Suprapubic skin (tissue), 4 donors: Measurements from ENCODE around the gene CTSZ. TPM values are rescaled to one million over a fixed set of nuclear protein-coding genes. Genes with fewer than 3 reads are reported as not detected.

Experiments used
- DNase-seq, 2 donors: peaks; one replicate each; pipeline ENCODE4 v3.0.0-alpha.2; 2019; ENCODE audit warnings: low spot score in 2 of 2
- H3K27ac ChIP-seq: fragments of 200-600 bp; sonication (generic); one replicate; pipeline ENCODE4 v1.5.1; 2019
- H3K27me3 ChIP-seq: fragments of 200-600 bp; sonication (generic); one replicate; pipeline ENCODE4 v1.5.1; 2019
- H3K36me3 ChIP-seq: fragments of 200-600 bp; sonication (generic); one replicate; pipeline ENCODE4 v1.5.1; 2019
- H3K4me1 ChIP-seq: fragments of 200-600 bp; sonication (generic); one replicate; pipeline ENCODE4 v1.5.1; 2019
- H3K4me3 ChIP-seq: fragments of 200-600 bp; sonication (generic); one replicate; pipeline ENCODE4 v1.5.1; 2019; ENCODE audit warnings: mild to moderate bottlenecking
- H3K9me3 ChIP-seq: fragments of 200-600 bp; sonication (generic); one replicate; pipeline ENCODE4 v1.5.1; 2019
- CTCF ChIP-seq, 2 donors: fragments of 200-600 bp in 1 of 2; fragments of 450-650 bp in 1 of 2; sonication (generic) in 1 of 2; IDR thresholded peaks; one replicate each; pipeline ENCODE4 v1.5.1; 2016 to 2019; ENCODE audit warnings: antibody characterized with exemption in 2 of 2, mild to moderate bottlenecking in 1 of 2, moderate library complexity in 1 of 2
- EP300 ChIP-seq: sonication (generic); formaldehyde crosslinking; IDR thresholded peaks from one replicate; pipeline ENCODE4 v1.6.1; 2017; ENCODE audit warnings: antibody characterized with exemption
- POLR2A ChIP-seq, 2 donors: fragments of 450-650 bp; IDR thresholded peaks; one replicate each; pipeline ENCODE4 v1.6.1; 2017; ENCODE audit warnings: antibody characterized with exemption in 2 of 2, mild to moderate bottlenecking in 2 of 2, moderate library complexity in 2 of 2
- POLR2AphosphoS5 ChIP-seq, 3 donors: sonication (generic); formaldehyde crosslinking; IDR thresholded peaks; one replicate each; pipeline ENCODE4 v1.6.1; 2017; ENCODE audit warnings: antibody characterized with exemption in 3 of 3
- WGBS: methylation state at CpG from one replicate; pipeline ENCODE4 v1.1.5; 2018; 5-methylcytosine and 5-hydroxymethylcytosine counted together
- total RNA-seq, 4 donors: library from RNA; depleted of rRNA; stranded (reverse); fragments of >200 nt; gene quantifications; one replicate each; pipeline ENCODE4 v1.1.0, GENCODE V29; 2016

Gene CTSZ
- total RNA-seq, 4 donors from 2014 or later, result 25.6 to 38.7 (median 34.7) TPM

GRCh38 chr20:59047938-59048680, 41.1 kb upstream of the CTSZ start:
- Histone ChIP-seq H3K27me3 (peaks cover 11% of the 10 kb centered on the region), H3K9me3 (no peaks in the 10 kb centered on the region), H3K4me3 (no peak overlapping the region), H3K27ac (no peak overlapping the region), H3K4me1 (peaks cover 5% of the 10 kb centered on the region), H3K36me3 (no peaks in the 10 kb centered on the region)
- no peak for DNase-seq
- no peak for TF ChIP-seq EP300
- TF ChIP-seq POLR2AphosphoS5 (IDR thresholded peaks at IDR 0.05), result no peak
- TF ChIP-seq CTCF (IDR thresholded peaks at IDR 0.05), result no peak
- no peak for TF ChIP-seq POLR2A (IDR thresholded peaks at IDR 0.05)
- WGBS, result 84% methylated on average over 5 of the region's 5 CpGs

- Histone ChIP-seq H3K27ac (no peak overlapping the region), H3K4me3 (no peak overlapping the region), H3K27me3 (peaks cover 10% of the 10 kb centered on the region), H3K4me1 (peaks cover 13% of the 10 kb centered on the region), H3K36me3 (no peaks in the 10 kb centered on the region), H3K9me3 (no peaks in the 10 kb centered on the region)
- no peak for TF ChIP-seq POLR2AphosphoS5 (IDR thresholded peaks at IDR 0.05)
- no peak for TF ChIP-seq CTCF (IDR thresholded peaks at IDR 0.05)
- no peak for TF ChIP-seq EP300
- no peak for TF ChIP-seq POLR2A (IDR thresholded peaks at IDR 0.05)
- DNase-seq, result no peak
- 95% methylated on average over 3 of the region's 3 CpGs for WGBS
Measured at GRCh38 chr20:59046862-59047261, 39.8 kb upstream of the CTSZ start.

GRCh38 chr20:59044796-59045195, 37.7 kb upstream of the CTSZ start:
- no peaks in the 10 kb centered on the region for H3K27me3 ChIP-seq
- no peaks in the 10 kb centered on the region for H3K36me3 ChIP-seq
- no peak overlapping the region for H3K27ac ChIP-seq
- TF ChIP-seq CTCF (IDR thresholded peaks at IDR 0.05), result no peak
- TF ChIP-seq EP300, result no peak
- no peak for TF ChIP-seq POLR2AphosphoS5 (IDR thresholded peaks at IDR 0.05)
- no peak for TF ChIP-seq POLR2A (IDR thresholded peaks at IDR 0.05)
- H3K9me3 ChIP-seq, result no peaks in the 10 kb centered on the region
- DNase-seq, result no peak
- H3K4me1 ChIP-seq, result peaks cover 32% of the 10 kb centered on the region
- no peak overlapping the region for H3K4me3 ChIP-seq
- WGBS, result 71% methylated on average over 3 of the region's 3 CpGs

- 91% methylated on average over 3 of the region's 3 CpGs for WGBS
- no peak for DNase-seq
- Histone ChIP-seq H3K4me3 (no peak overlapping the region), H3K27me3 (no peaks in the 10 kb centered on the region), H3K27ac (no peak overlapping the region), H3K9me3 (no peaks in the 10 kb centered on the region), H3K4me1 (peaks cover 37% of the 10 kb centered on the region), H3K36me3 (no peaks in the 10 kb centered on the region)
- TF ChIP-seq POLR2AphosphoS5 (IDR thresholded peaks at IDR 0.05), result no peak
- no peak for TF ChIP-seq POLR2A (IDR thresholded peaks at IDR 0.05)
- no peak for TF ChIP-seq EP300
- no peak for TF ChIP-seq CTCF (IDR thresholded peaks at IDR 0.05)
Measured at GRCh38 chr20:59044295-59044694, 37.2 kb upstream of the CTSZ start.

GRCh38 chr20:59043698-59044097, 36.6 kb upstream of the CTSZ start:
- no peak for DNase-seq
- TF ChIP-seq CTCF (IDR thresholded peaks at IDR 0.05), result no peak
- no peak for TF ChIP-seq EP300
- TF ChIP-seq POLR2A (IDR thresholded peaks at IDR 0.05), result no peak
- TF ChIP-seq POLR2AphosphoS5 (IDR thresholded peaks at IDR 0.05), result no peak
- Histone ChIP-seq H3K27ac (no peak overlapping the region), H3K4me1 (peaks cover 38% of the 10 kb centered on the region), H3K9me3 (no peaks in the 10 kb centered on the region), H3K27me3 (no peaks in the 10 kb centered on the region), H3K4me3 (no peak overlapping the region), H3K36me3 (no peaks in the 10 kb centered on the region)
- 46% methylated on average over 3 of the region's 3 CpGs for WGBS
